GM12891 (cell line): ENCODE measurements around the gene RALGPS1.

Experiments
- DNase-seq: peaks from one replicate; pipeline ENCODE4 v3.0.0; 2011; ENCODE audit warnings: low spot score; ENCODE audit not compliant: insufficient read length
- FAIRE-seq: peaks from 2 replicates; lab custom pipeline; 2011; peaks lifted over from hg19 to GRCh38; lab: Jason Lieb, UNC
- PAX5 ChIP-seq: IDR thresholded peaks from 2 replicates; pipeline ENCODE4 v1.6.1; 2011; ENCODE audit warnings: low read length, moderate library complexity, mild to moderate bottlenecking; ENCODE audit not compliant: insufficient read depth, severe bottlenecking
- POLR2A ChIP-seq: IDR thresholded peaks from 2 replicates; pipeline ENCODE4 v1.6.1; 2011; ENCODE audit warnings: low read depth, low read length, control low read depth
- POLR2AphosphoS5 ChIP-seq: IDR thresholded peaks from 2 replicates; pipeline ENCODE4 v1.6.1; 2011; ENCODE audit warnings: low read depth, low read length, control low read depth
- POU2F2 ChIP-seq: IDR thresholded peaks from 2 replicates; pipeline ENCODE4 v1.6.1; 2011; ENCODE audit warnings: low read depth, mild to moderate bottlenecking, control low read depth, low read length, moderate library complexity
- SPI1 ChIP-seq: IDR thresholded peaks from 2 replicates; pipeline ENCODE4 v1.6.1; 2011; ENCODE audit warnings: low read depth, low read length, control low read depth
- TAF1 ChIP-seq: IDR thresholded peaks from 2 replicates; pipeline ENCODE4 v1.6.1; 2011; ENCODE audit warnings: low read depth, low read length, control low read depth

The RALGPS1 gene

GRCh38 chr9:127178686-127179632 lies 264.4 kb downstream of the RALGPS1 start:
- DNase-seq (no peak), FAIRE-seq (no peak)
- TF ChIP-seq PAX5 (no peak), POLR2A (no peak), TAF1 (no peak), POU2F2 (no peak), SPI1 (no peak), POLR2AphosphoS5 (no peak)

GRCh38 chr9:127179633-127180441 lies 265.3 kb downstream of the RALGPS1 start:
- DNase-seq (no peak), FAIRE-seq (peak; percentile 45)
- no peak for TF ChIP-seq POU2F2
- TF ChIP-seq PAX5: no peak
- TF ChIP-seq POLR2A: no peak
- TF ChIP-seq POLR2AphosphoS5: no peak
- TF ChIP-seq SPI1: no peak
- TF ChIP-seq TAF1: no peak

DNA sequence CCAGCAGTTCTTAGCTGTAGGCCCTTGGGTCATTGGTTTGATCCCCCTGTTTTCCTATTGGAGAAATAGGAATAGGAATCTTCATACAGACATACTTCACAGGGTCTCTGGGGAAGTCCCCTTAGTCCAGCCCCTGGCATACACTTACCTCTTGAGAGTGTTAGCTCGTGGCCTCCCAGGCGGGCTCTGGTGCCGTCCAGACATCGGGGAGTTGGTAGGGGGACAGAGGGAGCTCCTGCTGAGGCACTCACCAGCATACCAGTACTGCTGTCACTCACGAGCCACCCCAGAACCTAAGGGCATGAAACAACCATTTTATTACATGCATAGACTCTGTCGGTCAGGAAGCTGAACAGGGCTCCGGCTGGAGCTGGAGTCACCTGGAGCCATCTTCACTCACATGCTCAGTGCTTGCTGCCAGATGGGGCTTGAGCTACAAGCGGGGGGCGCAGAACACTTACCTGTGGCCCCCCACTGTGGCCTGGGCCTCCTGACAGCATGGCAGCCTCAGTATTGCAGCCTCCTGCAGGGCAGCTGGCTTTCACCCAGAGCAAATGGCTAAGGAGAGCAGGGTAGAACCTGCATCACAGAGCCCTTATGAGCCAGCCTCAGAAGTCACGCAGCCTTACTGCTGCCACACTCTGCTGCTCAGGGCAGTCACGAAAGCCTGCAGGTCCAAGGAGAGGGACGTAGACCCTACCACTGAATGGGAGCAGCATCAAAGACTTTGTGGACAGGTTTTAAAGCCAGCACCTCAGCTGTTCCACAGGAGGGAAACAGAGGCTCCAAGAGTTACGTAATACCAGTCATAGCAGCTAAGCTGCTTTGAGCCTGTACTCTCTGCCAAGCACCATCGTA lies 266.1 kb downstream of the RALGPS1 start:
- FAIRE-seq: no peak
- TF ChIP-seq POLR2A (no peak), SPI1 (no peak), PAX5 (no peak), TAF1 (no peak), POLR2AphosphoS5 (no peak), POU2F2 (no peak)

DNA sequence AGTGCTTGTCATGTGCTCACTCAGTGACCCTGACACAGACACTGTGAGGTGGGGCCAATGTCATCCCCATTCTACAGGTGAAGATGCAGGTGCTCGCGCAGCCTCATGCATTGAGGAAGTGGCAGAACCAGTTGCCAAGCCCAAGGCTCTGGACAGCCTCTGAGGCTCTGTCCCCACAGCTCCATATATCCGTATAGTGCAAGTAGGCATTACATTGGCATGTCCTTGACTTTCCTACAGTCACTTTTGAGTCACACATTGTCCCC lies 266.7 kb downstream of the RALGPS1 start:
- no peak for DNase-seq
- FAIRE-seq: no peak

More for the DNA sequence above, 266.1 kb downstream of the RALGPS1 start:
- DNase-seq: no peak

DNA sequence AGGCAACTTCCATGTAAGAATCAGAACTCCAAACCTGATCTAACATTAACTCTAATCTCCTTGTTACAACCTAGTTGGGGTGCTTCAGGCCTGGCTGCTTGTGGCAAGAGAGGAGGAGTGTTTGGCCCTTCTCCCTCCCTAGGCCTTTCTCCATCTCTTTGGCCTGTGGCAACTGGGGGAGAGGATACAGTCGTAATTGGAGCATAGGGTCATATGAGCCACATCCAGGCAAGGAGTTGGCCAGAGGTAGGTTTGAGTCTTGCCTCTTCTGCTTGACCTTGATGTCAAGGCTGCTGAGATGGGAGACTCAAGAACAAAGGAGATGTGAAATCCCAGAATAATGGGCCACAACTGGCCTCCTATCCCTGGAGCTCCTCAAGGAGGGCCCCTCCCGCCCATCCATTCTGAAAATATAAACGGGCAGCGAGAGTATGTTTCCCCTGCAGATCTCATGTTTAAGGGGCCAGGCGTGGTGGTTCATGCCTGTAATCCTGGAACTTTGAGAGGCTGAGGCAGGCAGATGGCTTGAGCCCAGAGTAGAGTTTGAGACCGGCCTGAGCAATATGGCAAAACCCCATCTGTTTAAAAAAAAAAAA lies 267.1 kb downstream of the RALGPS1 start:
- TF ChIP-seq POU2F2 (no peak), PAX5 (no peak), POLR2A (no peak), SPI1 (no peak)
- DNase-seq: no peak
- no peak for FAIRE-seq

More for the DNA sequence above, 266.7 kb downstream of the RALGPS1 start:
- no peak for TF ChIP-seq POLR2A
- TF ChIP-seq POLR2AphosphoS5: no peak
- no peak for TF ChIP-seq PAX5
- no peak for TF ChIP-seq POU2F2
- no peak for TF ChIP-seq SPI1
- TF ChIP-seq TAF1: no peak

- DNase-seq: no peak
- TF ChIP-seq PAX5: no peak
- no peak for TF ChIP-seq POLR2AphosphoS5
- TF ChIP-seq TAF1: no peak
- TF ChIP-seq SPI1: no peak
- TF ChIP-seq POLR2A: no peak
- no peak for TF ChIP-seq POU2F2
- no peak for FAIRE-seq
Measured at GRCh38 chr9:127182901-127183746, 268.5 kb downstream of the RALGPS1 start.

- TF ChIP-seq POLR2A (no peak), PAX5 (no peak), SPI1 (peak; percentile 78), TAF1 (no peak)
- FAIRE-seq (peak; percentile 69), DNase-seq (peak; percentile 56)
Measured at GRCh38 chr9:127183814-127184582, 269.4 kb downstream of the RALGPS1 start.

GRCh38 chr9:127184641-127185040 lies 270.1 kb downstream of the RALGPS1 start:
- no peak for DNase-seq
- no peak for TF ChIP-seq SPI1
- TF ChIP-seq POU2F2: no peak
- TF ChIP-seq POLR2AphosphoS5: no peak
- TF ChIP-seq TAF1: no peak
- no peak for TF ChIP-seq PAX5
- TF ChIP-seq POLR2A: no peak

GRCh38 chr9:127185181-127185580 lies 270.6 kb downstream of the RALGPS1 start:
- TF ChIP-seq TAF1: no peak
- no peak for TF ChIP-seq POLR2A
- no peak for TF ChIP-seq POLR2AphosphoS5
- no peak for TF ChIP-seq POU2F2
- TF ChIP-seq PAX5: no peak
- no peak for TF ChIP-seq SPI1
- FAIRE-seq: no peak
- no peak for DNase-seq

More at GRCh38 chr9:127184641-127185040, 270.1 kb downstream of the RALGPS1 start:
- FAIRE-seq: no peak
